ENCODE data around the gene C11orf91. TPM values are rescaled to one million over a fixed set of nuclear protein-coding genes. Genes with fewer than 3 reads are reported as not detected.
"Not testable (repeated sequence)": the region's sequence is repeated elsewhere in the genome, so short reads cannot be mapped to it uniquely, and the experiment has no call there.

C11orf91 gene
- total RNA-seq, 1 experiment from 2014 or later, result not detected

DNA sequence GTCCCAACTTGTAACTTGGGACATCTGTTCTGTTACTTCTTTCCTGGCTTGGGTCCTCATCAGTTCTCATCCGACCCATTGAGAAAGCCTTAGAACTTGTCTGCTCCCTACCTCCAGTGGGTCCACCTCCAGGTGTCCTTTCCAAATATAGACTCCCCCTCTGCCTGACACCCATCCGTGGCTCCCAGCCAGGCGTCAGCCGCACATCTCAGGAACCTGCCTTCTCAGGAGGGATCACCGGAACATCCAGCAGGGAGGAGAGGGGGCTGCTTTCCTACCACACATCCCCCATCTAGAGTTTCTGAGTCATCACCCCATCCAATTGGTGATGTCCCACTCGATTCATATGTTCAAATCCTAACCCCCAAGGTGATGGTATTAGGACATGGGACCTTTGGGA is 36.5 kb downstream of the C11orf91 start:
- no peak for TF ChIP-seq CTCF (conservative IDR thresholded peaks at IDR 0.05; ENCODE audit: low read depth, low read length)
- TF ChIP-seq EZH2 (IDR thresholded peaks at IDR 0.05; ENCODE audit: borderline replicate concordance, low read depth, low read length, poor library complexity, severe bottlenecking), result no peak
- no peaks in the 10 kb centered on the region for H3K27me3 ChIP-seq (replicated peaks; ENCODE audit: insufficient read depth, low read depth, low read length, poor library complexity)
- H3K9me3 ChIP-seq (ENCODE audit: low read depth, low read length, poor library complexity, severe bottlenecking), result no peaks in the 10 kb centered on the region
- DNase-seq (ENCODE audit: low spot score), result no peak
- H3K27ac ChIP-seq (ENCODE audit: low read depth, low read length, poor library complexity, severe bottlenecking), result no peak overlapping the region
- H3K36me3 ChIP-seq (ENCODE audit: insufficient read depth, low read length, poor library complexity, severe bottlenecking), result no peaks in the 10 kb centered on the region
- BruUV-seq (replicated peaks), result no TSS peak
- intact Hi-C loops (cut with micrococcal nuclease; ENCODE audit: unreplicated experiment), result no loop called here
- H3K4me3 ChIP-seq (ENCODE audit: low read depth, low read length, poor library complexity, severe bottlenecking), result no peak overlapping the region
- CTCF ChIA-PET, result no interaction called here
- POLR2A ChIA-PET (ENCODE audit: low non-redundant PET), result no interaction called here
- H3K4me1 ChIP-seq (ENCODE audit: insufficient read depth, low read length, poor library complexity, severe bottlenecking), result peaks cover 10% of the 10 kb centered on the region

- no peaks in the 10 kb centered on the region for H3K9me3 ChIP-seq (ENCODE audit: low read depth, low read length, poor library complexity, severe bottlenecking)
- H3K36me3 ChIP-seq (ENCODE audit: insufficient read depth, low read length, poor library complexity, severe bottlenecking), result no peaks in the 10 kb centered on the region
- no peak overlapping the region for H3K4me3 ChIP-seq (ENCODE audit: low read depth, low read length, poor library complexity, severe bottlenecking)
- peaks cover 6% of the 10 kb centered on the region for H3K4me1 ChIP-seq (ENCODE audit: insufficient read depth, low read length, poor library complexity, severe bottlenecking)
- ChIA-PET CTCF (no interaction called here), POLR2A (ENCODE audit: low non-redundant PET) (no interaction called here)
- intact Hi-C loops (cut with micrococcal nuclease; ENCODE audit: unreplicated experiment), result no loop called here
- BruUV-seq (replicated peaks), result no TSS peak
- TF ChIP-seq EZH2 (IDR thresholded peaks at IDR 0.05; ENCODE audit: borderline replicate concordance, low read depth, low read length, poor library complexity, severe bottlenecking), result no peak
- TF ChIP-seq CTCF (conservative IDR thresholded peaks at IDR 0.05; ENCODE audit: low read depth, low read length), result no peak
- DNase-seq (ENCODE audit: low spot score), result no peak
- no peaks in the 10 kb centered on the region for H3K27me3 ChIP-seq (replicated peaks; ENCODE audit: insufficient read depth, low read depth, low read length, poor library complexity)
- H3K27ac ChIP-seq (ENCODE audit: low read depth, low read length, poor library complexity, severe bottlenecking), result no peak overlapping the region
These were observed 37.5 kb downstream of the C11orf91 start for GRCh38 chr11:33663121-33663520.

- H3K27ac ChIP-seq (ENCODE audit: low read depth, low read length, poor library complexity, severe bottlenecking); H3K9me3 ChIP-seq (ENCODE audit: low read depth, low read length, poor library complexity, severe bottlenecking); DNase-seq (ENCODE audit: low spot score); H3K36me3 ChIP-seq (ENCODE audit: insufficient read depth, low read length, poor library complexity, severe bottlenecking); POLR2A ChIA-PET (ENCODE audit: low non-redundant PET); intact Hi-C loops (cut with micrococcal nuclease; ENCODE audit: unreplicated experiment); BruUV-seq (replicated peaks); H3K4me3 ChIP-seq (ENCODE audit: low read depth, low read length, poor library complexity, severe bottlenecking); H3K27me3 ChIP-seq (replicated peaks; ENCODE audit: insufficient read depth, low read depth, low read length, poor library complexity): not testable (repeated sequence)
- H3K4me1 ChIP-seq (ENCODE audit: insufficient read depth, low read length, poor library complexity, severe bottlenecking), result peaks cover 10% of the 10 kb centered on the region
- CTCF ChIA-PET, result interaction anchor here (0.7 kb wide), 1 partner anchor 40 kb away, joined by 9 read pairs; no protein-coding TSS in a partner anchor
These were observed 39.1 kb downstream of the C11orf91 start for GRCh38 chr11:33661526-33661925.

DNA sequence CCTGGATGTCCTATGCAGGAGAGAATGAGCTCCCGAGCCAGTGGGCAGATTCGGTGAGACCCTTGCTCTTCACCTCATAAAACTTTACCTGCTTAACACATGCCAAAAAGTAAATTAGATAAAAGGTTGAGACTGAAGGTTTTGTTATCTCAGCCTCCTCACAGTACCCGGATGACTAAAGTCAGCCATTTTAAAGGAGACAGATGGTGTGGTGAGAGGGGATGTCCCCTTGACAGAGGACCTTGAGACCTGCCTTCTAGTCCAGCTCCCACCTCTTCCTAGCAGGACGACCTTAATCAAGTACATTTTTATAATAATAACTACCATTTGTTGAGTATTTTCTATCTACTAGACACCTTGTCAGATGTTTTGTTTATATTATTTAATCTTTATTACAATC is 39.7 kb downstream of the C11orf91 start:
- BruUV-seq (replicated peaks), result no TSS peak
- H3K27me3 ChIP-seq (replicated peaks; ENCODE audit: insufficient read depth, low read depth, low read length, poor library complexity), result no peaks in the 10 kb centered on the region
- no peak for DNase-seq (ENCODE audit: low spot score)
- TF ChIP-seq EZH2 (IDR thresholded peaks at IDR 0.05; ENCODE audit: borderline replicate concordance, low read depth, low read length, poor library complexity, severe bottlenecking) (no peak), CTCF (conservative IDR thresholded peaks at IDR 0.05; ENCODE audit: low read depth, low read length) (no peak)
- H3K4me3 ChIP-seq (ENCODE audit: low read depth, low read length, poor library complexity, severe bottlenecking), result no peak overlapping the region
- POLR2A ChIA-PET (ENCODE audit: low non-redundant PET), result no interaction called here
- CTCF ChIA-PET, result no interaction called here
- H3K36me3 ChIP-seq (ENCODE audit: insufficient read depth, low read length, poor library complexity, severe bottlenecking), result no peaks in the 10 kb centered on the region
- H3K9me3 ChIP-seq (ENCODE audit: low read depth, low read length, poor library complexity, severe bottlenecking), result no peaks in the 10 kb centered on the region
- peaks cover 10% of the 10 kb centered on the region for H3K4me1 ChIP-seq (ENCODE audit: insufficient read depth, low read length, poor library complexity, severe bottlenecking)
- H3K27ac ChIP-seq (ENCODE audit: low read depth, low read length, poor library complexity, severe bottlenecking), result no peak overlapping the region
- intact Hi-C loops (cut with micrococcal nuclease; ENCODE audit: unreplicated experiment), result no loop called here
